ENCODE measurements around the gene ZWILCH.

DNA sequence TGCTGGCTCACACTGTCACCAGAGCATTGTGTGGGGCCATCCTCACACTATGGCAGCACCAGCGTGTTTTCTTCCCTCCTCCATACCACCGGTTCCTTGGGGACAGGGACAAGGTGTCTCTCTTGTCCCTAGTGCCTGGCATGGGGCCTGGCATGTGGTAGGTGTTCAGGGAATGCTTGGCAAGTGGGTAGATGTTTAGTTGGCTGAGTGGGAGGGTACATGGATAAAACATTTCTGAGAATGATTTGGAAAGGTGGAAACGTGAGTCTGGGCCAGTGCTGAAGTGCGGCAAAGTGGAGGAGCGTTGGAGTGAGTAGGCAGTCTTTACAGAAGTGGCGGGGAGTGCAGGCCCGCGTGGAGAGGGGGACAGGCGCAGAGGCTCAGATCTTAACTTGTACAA, 22.6 kb upstream of the ZWILCH start:
- TF ChIP-seq, protein P1, sequence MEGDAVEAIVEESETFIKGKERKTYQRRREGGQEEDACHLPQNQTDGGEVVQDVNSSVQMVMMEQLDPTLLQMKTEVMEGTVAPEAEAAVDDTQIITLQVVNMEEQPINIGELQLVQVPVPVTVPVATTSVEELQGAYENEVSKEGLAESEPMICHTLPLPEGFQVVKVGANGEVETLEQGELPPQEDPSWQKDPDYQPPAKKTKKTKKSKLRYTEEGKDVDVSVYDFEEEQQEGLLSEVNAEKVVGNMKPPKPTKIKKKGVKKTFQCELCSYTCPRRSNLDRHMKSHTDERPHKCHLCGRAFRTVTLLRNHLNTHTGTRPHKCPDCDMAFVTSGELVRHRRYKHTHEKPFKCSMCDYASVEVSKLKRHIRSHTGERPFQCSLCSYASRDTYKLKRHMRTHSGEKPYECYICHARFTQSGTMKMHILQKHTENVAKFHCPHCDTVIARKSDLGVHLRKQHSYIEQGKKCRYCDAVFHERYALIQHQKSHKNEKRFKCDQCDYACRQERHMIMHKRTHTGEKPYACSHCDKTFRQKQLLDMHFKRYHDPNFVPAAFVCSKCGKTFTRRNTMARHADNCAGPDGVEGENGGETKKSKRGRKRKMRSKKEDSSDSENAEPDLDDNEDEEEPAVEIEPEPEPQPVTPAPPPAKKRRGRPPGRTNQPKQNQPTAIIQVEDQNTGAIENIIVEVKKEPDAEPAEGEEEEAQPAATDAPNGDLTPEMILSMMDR (IDR thresholded peaks at IDR 0.05) = no peak
- TF ChIP-seq, protein P2, sequence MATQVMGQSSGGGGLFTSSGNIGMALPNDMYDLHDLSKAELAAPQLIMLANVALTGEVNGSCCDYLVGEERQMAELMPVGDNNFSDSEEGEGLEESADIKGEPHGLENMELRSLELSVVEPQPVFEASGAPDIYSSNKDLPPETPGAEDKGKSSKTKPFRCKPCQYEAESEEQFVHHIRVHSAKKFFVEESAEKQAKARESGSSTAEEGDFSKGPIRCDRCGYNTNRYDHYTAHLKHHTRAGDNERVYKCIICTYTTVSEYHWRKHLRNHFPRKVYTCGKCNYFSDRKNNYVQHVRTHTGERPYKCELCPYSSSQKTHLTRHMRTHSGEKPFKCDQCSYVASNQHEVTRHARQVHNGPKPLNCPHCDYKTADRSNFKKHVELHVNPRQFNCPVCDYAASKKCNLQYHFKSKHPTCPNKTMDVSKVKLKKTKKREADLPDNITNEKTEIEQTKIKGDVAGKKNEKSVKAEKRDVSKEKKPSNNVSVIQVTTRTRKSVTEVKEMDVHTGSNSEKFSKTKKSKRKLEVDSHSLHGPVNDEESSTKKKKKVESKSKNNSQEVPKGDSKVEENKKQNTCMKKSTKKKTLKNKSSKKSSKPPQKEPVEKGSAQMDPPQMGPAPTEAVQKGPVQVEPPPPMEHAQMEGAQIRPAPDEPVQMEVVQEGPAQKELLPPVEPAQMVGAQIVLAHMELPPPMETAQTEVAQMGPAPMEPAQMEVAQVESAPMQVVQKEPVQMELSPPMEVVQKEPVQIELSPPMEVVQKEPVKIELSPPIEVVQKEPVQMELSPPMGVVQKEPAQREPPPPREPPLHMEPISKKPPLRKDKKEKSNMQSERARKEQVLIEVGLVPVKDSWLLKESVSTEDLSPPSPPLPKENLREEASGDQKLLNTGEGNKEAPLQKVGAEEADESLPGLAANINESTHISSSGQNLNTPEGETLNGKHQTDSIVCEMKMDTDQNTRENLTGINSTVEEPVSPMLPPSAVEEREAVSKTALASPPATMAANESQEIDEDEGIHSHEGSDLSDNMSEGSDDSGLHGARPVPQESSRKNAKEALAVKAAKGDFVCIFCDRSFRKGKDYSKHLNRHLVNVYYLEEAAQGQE (IDR thresholded peaks at IDR 0.05; ENCODE audit: insufficient read depth in 1 of 2, low read depth in 2 of 2, low read length in 1 of 2) = no peak
- no peak for TF ChIP-seq POLR2AphosphoS5 (IDR thresholded peaks at IDR 0.05; ENCODE audit: low read depth, low read length)
- no peak for TF ChIP-seq SIN3A (IDR thresholded peaks at IDR 0.05; ENCODE audit: borderline replicate concordance, insufficient read depth, low read depth, low read length)
